HepG2 (cell line): ENCODE results near the gene VSTM2A. TPM values are rescaled to one million over a fixed set of nuclear protein-coding genes. Genes with fewer than 3 reads are reported as not detected.

ENCODE experiments used
- ATAC-seq: fragments of 200-7000 bp; cut with Tn5 transposase; 3 replicates; pipeline ENCODE4 v1.9.1; 2020; ENCODE audit warnings: mild to moderate bottlenecking, moderate library complexity
- BruUV-seq: library from RNA; stranded (reverse); fragments of 400-500 nt; replicated peaks from 2 replicates; lab custom pipeline; 2021; lab: Mats Ljungman, UMichigan
- CTCF ChIA-PET: fragments of 300-600 bp; formaldehyde crosslinking; extraction: SDS; loops from one replicate; lab custom pipeline; 2021; ENCODE audit warnings: low total read pairs, inconsistent platforms, low intra/inter-chr PET ratio; lab: Yijun Ruan, JAX
- POLR2A ChIA-PET: fragments of 350-600 bp; sonication (Branson Sonifier 250); formaldehyde crosslinking; loops from one replicate; lab custom pipeline; 2020; ENCODE audit warnings: antibody characterized with exemption, inconsistent platforms; lab: Yijun Ruan, JAX
- DNase-seq: peaks from one replicate; pipeline ENCODE4 v3.0.0-alpha.2; 2015; ENCODE audit warnings: low spot score
- FAIRE-seq: peaks from 3 replicates; lab custom pipeline; 2011; peaks lifted over from hg19 to GRCh38; lab: Jason Lieb, UNC
- H2AFZ ChIP-seq: one replicate; pipeline ENCODE4 v1.6.1; 2011; ENCODE audit warnings: low read length, inconsistent platforms
- H3K27ac ChIP-seq: fragments of 300-600 bp; 3 replicates; pipeline ENCODE4 v1.8.0; 2011; ENCODE audit warnings: mixed run types, mild to moderate bottlenecking, mixed read lengths, low read length, inconsistent platforms; ENCODE audit not compliant: insufficient read depth; ENCODE audit errors: extremely low read length
- H3K27me3 ChIP-seq, 2 experiments: fragments of 200-600 bp in 1 of 2; 2 replicates in 1 of 2; 3 replicates in 1 of 2; pipeline versions ENCODE4 v1.6.0 to v1.8.0; 2011; ENCODE audit warnings: low read length in 2 of 2, mild to moderate bottlenecking in 2 of 2, moderate library complexity in 2 of 2, inconsistent platforms in 1 of 2; ENCODE audit not compliant: insufficient read depth in 2 of 2, control insufficient read depth in 1 of 2
- H3K36me3 ChIP-seq, 2 experiments: fragments of 200-600 bp in 1 of 2; replicated peaks in 1 of 2; 2 replicates in 1 of 2; 3 replicates in 1 of 2; pipeline versions ENCODE4 v1.5.1 to v1.8.0; 2011; ENCODE audit warnings: low read length in 2 of 2, inconsistent platforms in 1 of 2; ENCODE audit not compliant: insufficient read depth in 2 of 2, control insufficient read depth in 1 of 2
- H3K4me1 ChIP-seq: 2 replicates; pipeline ENCODE4 v1.5.1; 2012; ENCODE audit warnings: low read length, inconsistent platforms; ENCODE audit not compliant: insufficient read depth
- H3K4me2 ChIP-seq: 2 replicates; pipeline ENCODE4 v1.6.0; 2011; ENCODE audit warnings: low read depth, low read length, inconsistent platforms
- H3K4me3 ChIP-seq, 3 experiments: fragments of 200-600 bp in 1 of 3; sonication (generic), shearing (Covaris generic) in 1 of 3; replicated peaks in 1 of 3; 2 replicates each; pipeline ENCODE4 v1.5.1; 2011 to 2016; ENCODE audit warnings: low read length in 3 of 3, inconsistent platforms in 2 of 3, low read depth in 2 of 3, mild to moderate bottlenecking in 2 of 3, control low read depth in 1 of 3, mixed read lengths in 1 of 3; ENCODE audit not compliant: insufficient read depth in 1 of 3
- H3K79me2 ChIP-seq: one replicate; pipeline ENCODE4 v1.6.1; 2011; ENCODE audit warnings: low read length, inconsistent platforms; ENCODE audit not compliant: insufficient read depth
- H3K9ac ChIP-seq: 2 replicates; pipeline ENCODE4 v1.6.0; 2011; ENCODE audit warnings: mild to moderate bottlenecking, low read depth, low read length, inconsistent platforms; ENCODE audit not compliant: insufficient read depth
- H3K9me3 ChIP-seq: 2 replicates; pipeline ENCODE4 v1.5.1; 2012; ENCODE audit warnings: mild to moderate bottlenecking, low read length
- H4K20me1 ChIP-seq: 2 replicates; pipeline ENCODE4 v1.6.0; 2011; ENCODE audit warnings: inconsistent platforms, mild to moderate bottlenecking, low read length, moderate library complexity; ENCODE audit not compliant: insufficient read depth
- CC2D1A ChIP-seq: sonication (generic); formaldehyde crosslinking; IDR thresholded peaks from 2 replicates; pipeline ENCODE4 v1.8.1; 2023; ENCODE audit warnings: mild to moderate bottlenecking, missing genetic modification reagents
- KDM5A ChIP-seq: fragments of 200-600 bp; sonication (generic); IDR thresholded peaks from 2 replicates; pipeline ENCODE4 v1.7.0; 2018; ENCODE audit warnings: antibody characterized with exemption, mild to moderate bottlenecking, low read length, borderline replicate concordance
- LCORL ChIP-seq, 2 experiments: fragments of 450-650 bp in 1 of 2; sonication (generic) in 1 of 2; formaldehyde crosslinking in 1 of 2; IDR thresholded peaks; 2 replicates each; pipeline versions ENCODE4 v1.5.0 to v1.6.1; 2017 to 2020; ENCODE audit warnings: antibody characterized with exemption in 1 of 2, missing genetic modification reagents in 1 of 2
- NR2F2 ChIP-seq: IDR thresholded peaks from 2 replicates; pipeline ENCODE4 v1.6.1; 2012; ENCODE audit warnings: low read depth, inconsistent platforms, borderline replicate concordance
- ONECUT2 ChIP-seq: sonication (generic); formaldehyde crosslinking; IDR thresholded peaks from 2 replicates; pipeline ENCODE4 v1.4.0; 2020; ENCODE audit warnings: missing genetic modification reagents
- YEATS2 ChIP-seq: sonication (generic); formaldehyde crosslinking; IDR thresholded peaks from 2 replicates; pipeline ENCODE4 v1.4.0; 2020; ENCODE audit warnings: missing genetic modification reagents, borderline replicate concordance
- ZBTB26 ChIP-seq: IDR thresholded peaks from 2 replicates; pipeline ENCODE4 v1.6.1; 2016; ENCODE audit warnings: missing compliant biosample characterization, missing genetic modification reagents, borderline replicate concordance
- ZNF143 ChIP-seq: sonication (generic); formaldehyde crosslinking; IDR thresholded peaks from 2 replicates; pipeline ENCODE4 v1.4.0; 2020; ENCODE audit warnings: missing genetic modification reagents
- ZNF484 ChIP-seq: sonication (generic); formaldehyde crosslinking; IDR thresholded peaks from 2 replicates; pipeline ENCODE4 v1.5.1; 2020; ENCODE audit warnings: mild to moderate bottlenecking, low read depth, missing genetic modification reagents, borderline replicate concordance
- ZNF550 ChIP-seq: sonication (generic); formaldehyde crosslinking; IDR thresholded peaks from 2 replicates; pipeline ENCODE4 v1.4.0; 2020; ENCODE audit warnings: mild to moderate bottlenecking, missing genetic modification reagents, borderline replicate concordance
- ZNF652 ChIP-seq: IDR thresholded peaks from 2 replicates; pipeline ENCODE4 v1.6.1; 2016; ENCODE audit warnings: low read depth, borderline replicate concordance
- ZNF777 ChIP-seq: sonication (generic); formaldehyde crosslinking; IDR thresholded peaks from 2 replicates; pipeline ENCODE4 v1.4.0; 2020; ENCODE audit warnings: missing genetic modification reagents
- WGBS: methylation state at CpG from one replicate; pipeline ENCODE4 v1.1.6; 2017; ENCODE audit warnings: low lambda C conversion rate; 5-methylcytosine and 5-hydroxymethylcytosine counted together
- in situ Hi-C: cut with HindIII; loops from 2 replicates; pipeline ENCODE4 v1.10.0; 2017; ENCODE audit warnings: low pct_unique_long_range_greater_than_20kb; ENCODE audit not compliant: extremely low pct_ligation_motif_present
- intact Hi-C: fragments of 100-400 bp; cut with micrococcal nuclease; formaldehyde crosslinking; loops from one replicate; pipeline ENCODE4 v1.10.0; 2022; ENCODE audit not compliant: unreplicated experiment
- polyA plus RNA-seq, 8 experiments: library from polyadenylated mRNA; depleted of rRNA in 3 of 8; stranded (reverse) in 7 of 8; unstranded in 1 of 8; fragments of >200 nt; fragmentation: Illumina TruSeq in 4 of 8; extraction: Trizol in 4 of 8; gene quantifications; 2 replicates each; pipeline versions ENCODE4 v1.2.1 to v1.2.3, GENCODE V29; 2011 to 2016; ENCODE audit warnings: low read depth in 4 of 8, missing spikeins in 1 of 8, mixed read lengths in 1 of 8; ENCODE audit not compliant: insufficient read depth in 1 of 8
- total RNA-seq, 5 experiments: library from RNA; depleted of rRNA; stranded (reverse); fragments of >200 nt; fragmentation: Illumina TruSeq; extraction: Trizol; gene quantifications; 2 replicates each; pipeline ENCODE4 v1.2.3, GENCODE V29; 2016; ENCODE audit warnings: low read depth in 1 of 5
- TF ChIP-seq, protein P1 (sequence below), 2 experiments: fragments of 450-650 bp in 1 of 2; sonication (generic) in 1 of 2; formaldehyde crosslinking; IDR thresholded peaks; 2 replicates each; pipeline versions ENCODE4 v1.5.0 to v1.8.0; 2020 to 2022; ENCODE audit warnings: mild to moderate bottlenecking in 1 of 2, missing genetic modification reagents in 1 of 2

The VSTM2A gene
- total and polyA plus RNA-seq, 2 of the 13 experiments (the other 11 are each of a cell fraction or from before 2014, with no cell fraction given): not detected

- ChIA-PET POLR2A (no interaction called here), CTCF (no interaction called here)
- Histone ChIP-seq H3K4me3 (no peak overlapping the region), H3K79me2 (no peaks in the 10 kb centered on the region), H3K36me3 (no peaks in the 10 kb centered on the region), H3K4me1 (no peaks in the 10 kb centered on the region), H3K9me3 (no peaks in the 10 kb centered on the region), H3K4me2 (no peak overlapping the region), H3K27ac (no peak overlapping the region), H3K27me3 (no peaks in the 10 kb centered on the region), H3K9ac (no peak overlapping the region), H2AFZ (no peak overlapping the region), H4K20me1 (no peaks in the 10 kb centered on the region)
- ATAC-seq (no peak), FAIRE-seq (no peak), DNase-seq (no peak)
- no TSS peak for BruUV-seq
- intact Hi-C loops: no loop called here
- in situ Hi-C loops: no loop called here
- 0% methylated on average over 1 of the region's 1 CpG for WGBS
- no peak for TF ChIP-seq LCORL (IDR thresholded peaks at IDR 0.05)
- no peak for TF ChIP-seq LCORL (CRISPR knock-in tag; IDR thresholded peaks at IDR 0.05)
- no peak for TF ChIP-seq CC2D1A (CRISPR knock-in tag)
- no peak for TF ChIP-seq ZNF550 (CRISPR knock-in tag)
- no peak for TF ChIP-seq ZNF143 (CRISPR knock-in tag)
- no peak for TF ChIP-seq ZBTB26 (CRISPR knock-in tag)
- no peak for TF ChIP-seq YEATS2 (CRISPR knock-in tag)
- no peak for TF ChIP-seq ZNF777 (CRISPR knock-in tag)
- TF ChIP-seq, protein P1, sequence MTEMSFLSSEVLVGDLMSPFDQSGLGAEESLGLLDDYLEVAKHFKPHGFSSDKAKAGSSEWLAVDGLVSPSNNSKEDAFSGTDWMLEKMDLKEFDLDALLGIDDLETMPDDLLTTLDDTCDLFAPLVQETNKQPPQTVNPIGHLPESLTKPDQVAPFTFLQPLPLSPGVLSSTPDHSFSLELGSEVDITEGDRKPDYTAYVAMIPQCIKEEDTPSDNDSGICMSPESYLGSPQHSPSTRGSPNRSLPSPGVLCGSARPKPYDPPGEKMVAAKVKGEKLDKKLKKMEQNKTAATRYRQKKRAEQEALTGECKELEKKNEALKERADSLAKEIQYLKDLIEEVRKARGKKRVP (CRISPR knock-in tag; IDR thresholded peaks at IDR 0.05): no peak
- TF ChIP-seq ZNF652: no peak
- no peak for TF ChIP-seq ZNF484
- no peak for TF ChIP-seq KDM5A
- no peak for TF ChIP-seq ONECUT2 (CRISPR knock-in tag)
- no peak for TF ChIP-seq NR2F2
Measured at GRCh38 chr7:54556121-54556520, 13.9 kb downstream of the VSTM2A start.
